GM19395 (cell line): ENCODE results near the gene GDF10.

Experiments
- ATAC-seq: cut with Tn5 transposase; IDR thresholded peaks from one replicate; pipeline ENCODE4 v1.9.1; 2021; ENCODE audit warnings: mild to moderate bottlenecking, moderate library complexity; ENCODE audit not compliant: unreplicated experiment

GDF10 gene, protein sequence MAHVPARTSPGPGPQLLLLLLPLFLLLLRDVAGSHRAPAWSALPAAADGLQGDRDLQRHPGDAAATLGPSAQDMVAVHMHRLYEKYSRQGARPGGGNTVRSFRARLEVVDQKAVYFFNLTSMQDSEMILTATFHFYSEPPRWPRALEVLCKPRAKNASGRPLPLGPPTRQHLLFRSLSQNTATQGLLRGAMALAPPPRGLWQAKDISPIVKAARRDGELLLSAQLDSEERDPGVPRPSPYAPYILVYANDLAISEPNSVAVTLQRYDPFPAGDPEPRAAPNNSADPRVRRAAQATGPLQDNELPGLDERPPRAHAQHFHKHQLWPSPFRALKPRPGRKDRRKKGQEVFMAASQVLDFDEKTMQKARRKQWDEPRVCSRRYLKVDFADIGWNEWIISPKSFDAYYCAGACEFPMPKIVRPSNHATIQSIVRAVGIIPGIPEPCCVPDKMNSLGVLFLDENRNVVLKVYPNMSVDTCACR

DNA sequence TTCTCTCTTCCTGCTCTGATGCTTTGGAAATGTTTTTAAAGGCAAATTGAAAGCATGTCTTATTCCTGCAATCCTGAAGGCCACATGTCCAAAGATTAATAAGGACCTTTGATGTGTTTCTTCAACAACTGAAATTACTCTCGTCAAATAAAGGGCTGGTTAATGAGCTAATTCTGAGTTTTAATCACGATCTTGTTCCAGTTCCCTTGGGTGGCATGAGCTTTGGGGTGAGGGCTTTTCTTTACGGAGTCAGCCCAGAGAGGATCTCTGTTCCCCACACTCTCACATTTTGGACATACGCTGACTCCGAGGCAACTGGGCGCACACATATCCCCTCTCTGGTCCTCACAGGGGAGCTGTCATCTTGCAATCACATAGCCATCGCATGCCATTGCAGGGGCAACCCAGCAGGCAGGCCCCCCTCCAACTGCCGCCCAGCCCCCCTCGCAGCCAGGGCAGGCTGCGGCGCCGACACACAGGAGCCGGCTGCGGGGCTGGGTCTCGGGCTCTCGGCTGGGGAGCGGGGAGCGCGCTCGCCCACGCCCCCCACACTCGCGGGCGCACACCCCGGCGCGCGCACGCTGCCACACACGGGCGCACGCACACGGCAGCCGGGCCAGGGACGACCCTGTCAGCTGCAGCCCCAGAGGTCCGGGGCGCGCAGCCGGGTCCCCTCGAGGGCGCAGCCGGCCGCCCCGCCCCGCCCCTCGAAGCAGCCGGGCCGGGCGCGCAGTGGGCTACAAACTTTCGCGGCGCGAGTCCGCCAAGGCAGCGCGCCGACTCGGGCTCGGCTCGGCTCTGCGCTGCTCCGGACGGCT is at the start of gene GDF10:
Gene GDF10 (plus strand): TSS at position 587 of the 818 bp plus-strand sequence. CDS start 455 bp downstream, outside the sequence.
- no peak for ATAC-seq

DNA sequence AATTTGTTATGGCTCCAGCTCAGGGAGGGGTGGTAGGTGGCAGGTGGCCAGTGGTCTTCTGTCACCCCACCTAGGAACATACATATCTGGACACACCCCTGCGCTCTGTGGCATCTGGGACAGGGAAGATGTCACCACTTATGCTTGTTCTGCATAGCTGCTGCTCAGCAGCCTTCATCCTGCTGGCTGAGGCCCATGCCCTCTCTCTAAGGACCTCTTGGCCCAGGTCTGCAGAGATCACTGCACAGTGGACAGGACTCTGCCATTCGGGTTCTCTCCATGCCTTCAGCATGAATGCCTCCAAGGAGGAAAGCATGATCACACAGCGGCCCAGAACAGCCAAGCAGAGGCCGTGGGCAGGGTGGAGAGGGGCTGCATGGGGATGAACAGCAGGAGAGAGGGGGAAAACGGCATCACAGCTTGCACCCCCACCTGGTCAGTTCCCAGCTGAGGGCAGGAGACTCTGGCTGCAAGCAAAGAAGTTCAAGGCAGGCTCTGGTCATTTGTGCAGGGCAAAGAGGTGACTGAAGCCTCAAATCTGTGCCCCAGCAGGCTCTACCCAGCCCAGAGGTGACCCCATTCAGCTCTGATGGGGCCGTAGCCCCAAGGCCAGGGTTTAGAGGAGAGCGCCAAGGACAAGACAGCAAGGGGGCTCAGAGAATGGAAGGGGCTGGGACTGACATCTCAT is 47.8 kb upstream of the GDF10 start:
- ATAC-seq, result no peak

DNA sequence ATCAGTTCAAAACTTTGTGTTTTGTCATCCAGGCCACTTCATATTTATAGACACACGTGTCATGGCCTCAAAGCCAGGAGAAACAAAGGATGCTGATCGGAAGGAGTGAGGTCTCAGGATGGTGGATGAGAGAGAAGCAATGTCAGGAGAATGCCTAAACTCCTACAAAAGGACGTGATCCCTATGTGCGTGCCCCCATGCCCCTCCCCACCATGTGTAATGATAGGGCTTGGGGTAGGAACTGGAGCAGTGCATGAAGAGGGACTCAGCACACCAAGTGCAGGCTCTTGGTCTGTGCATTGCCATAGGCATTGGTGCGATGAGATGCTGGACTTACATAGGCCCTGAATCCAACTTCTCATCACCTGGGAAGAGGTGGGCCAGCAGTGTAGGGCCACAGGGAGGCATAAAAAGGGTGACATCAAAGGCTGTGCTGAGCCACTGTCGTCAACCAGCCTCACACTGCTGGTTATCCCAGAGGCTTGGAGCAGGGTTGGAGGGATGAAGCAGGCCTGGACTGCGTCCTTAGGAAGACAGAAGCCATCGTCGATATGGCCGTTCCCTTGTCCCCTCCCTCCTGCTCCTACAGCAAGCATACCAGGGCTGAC is 46.9 kb upstream of the GDF10 start:
- ATAC-seq, result no peak

DNA sequence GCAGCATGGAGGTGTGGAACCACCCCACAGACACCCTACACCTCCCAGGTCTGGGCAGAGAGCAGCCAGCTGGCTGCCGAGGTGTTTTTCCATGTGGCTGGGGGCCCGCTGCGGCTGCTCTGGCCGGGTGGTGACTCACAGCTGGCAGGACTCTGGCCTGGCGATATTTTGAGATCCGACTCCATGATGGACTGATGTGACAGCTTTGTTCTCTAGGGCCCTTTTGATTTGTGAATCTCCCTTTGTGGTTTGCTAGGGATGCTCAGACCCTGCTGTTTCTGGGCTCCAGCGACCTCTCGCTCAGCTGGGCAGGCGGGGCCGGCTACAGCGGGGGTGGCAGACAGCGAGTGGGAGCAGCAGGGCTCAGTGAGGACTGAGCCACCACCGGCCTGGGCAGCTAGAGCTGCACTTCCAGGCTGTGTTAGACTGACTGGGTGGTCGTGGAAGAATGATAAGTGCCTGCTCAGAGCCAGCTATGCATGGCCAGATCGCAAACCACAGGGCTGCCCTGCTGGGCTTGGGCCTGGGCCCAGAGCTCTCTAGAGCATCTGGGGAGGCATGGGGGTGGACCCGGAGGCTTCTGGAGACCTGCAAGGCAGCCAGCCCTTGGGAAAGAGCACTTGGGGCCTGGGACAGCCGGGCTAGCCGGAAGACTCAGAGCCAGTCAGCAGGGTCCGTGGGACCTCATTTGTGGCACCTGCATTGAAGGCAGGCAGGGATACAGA is 46.2 kb upstream of the GDF10 start:
- no peak for ATAC-seq

DNA sequence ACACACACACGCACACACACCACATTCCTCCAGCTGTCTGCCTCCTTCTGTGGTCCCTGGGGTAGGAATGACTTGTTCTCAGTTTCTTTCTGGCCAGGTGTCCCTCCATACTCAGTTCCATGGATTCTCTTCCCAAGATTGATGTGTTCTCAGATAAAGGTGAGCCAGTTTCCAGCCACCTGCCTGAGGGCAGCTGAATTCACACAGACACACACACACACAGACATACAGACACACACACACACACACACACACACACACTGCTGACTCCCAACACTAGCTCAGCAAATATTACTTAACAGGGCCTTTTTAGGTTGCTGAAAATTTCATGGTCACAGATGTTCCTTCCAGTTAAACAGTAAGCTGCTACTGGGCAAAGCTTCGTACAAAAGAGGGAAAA is 45.4 kb upstream of the GDF10 start:
- no peak for ATAC-seq

DNA sequence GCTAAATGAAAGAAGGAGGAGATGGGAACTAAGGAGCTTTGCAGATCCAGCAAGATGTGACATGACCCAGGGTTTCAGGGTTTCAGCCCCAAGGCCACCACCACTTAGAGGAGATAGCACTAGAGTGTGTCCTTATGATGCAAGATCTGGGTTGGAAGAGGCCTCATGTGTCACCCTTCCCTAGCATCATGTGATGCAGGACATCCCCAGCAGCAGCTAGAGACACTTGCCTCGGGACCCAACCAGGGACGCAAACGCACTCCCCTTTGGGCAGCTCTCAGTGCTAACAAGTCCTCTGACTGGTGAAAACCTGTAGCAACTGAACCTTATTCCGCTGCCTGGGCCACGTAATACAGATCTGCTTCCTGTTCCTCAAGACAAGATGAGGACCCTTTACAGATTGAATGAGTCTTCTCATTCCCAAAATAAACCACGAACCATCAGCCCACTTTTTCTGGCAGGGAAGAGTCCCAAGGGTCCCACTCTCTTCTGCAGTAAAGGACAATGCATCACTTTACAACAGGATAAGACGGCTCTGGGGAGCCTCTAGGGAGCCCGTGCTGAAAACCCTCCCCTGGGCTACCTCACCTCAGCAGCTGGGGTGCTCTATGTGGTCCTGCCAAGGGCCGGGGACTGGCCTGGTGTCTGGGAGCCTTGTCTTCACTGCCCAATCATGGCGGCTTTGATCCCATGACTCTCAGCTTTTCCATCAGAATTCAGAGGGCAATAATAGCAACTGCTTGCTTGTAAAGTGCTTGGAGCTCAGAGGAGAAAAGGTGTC is 44.8 kb upstream of the GDF10 start:
- no peak for ATAC-seq

DNA sequence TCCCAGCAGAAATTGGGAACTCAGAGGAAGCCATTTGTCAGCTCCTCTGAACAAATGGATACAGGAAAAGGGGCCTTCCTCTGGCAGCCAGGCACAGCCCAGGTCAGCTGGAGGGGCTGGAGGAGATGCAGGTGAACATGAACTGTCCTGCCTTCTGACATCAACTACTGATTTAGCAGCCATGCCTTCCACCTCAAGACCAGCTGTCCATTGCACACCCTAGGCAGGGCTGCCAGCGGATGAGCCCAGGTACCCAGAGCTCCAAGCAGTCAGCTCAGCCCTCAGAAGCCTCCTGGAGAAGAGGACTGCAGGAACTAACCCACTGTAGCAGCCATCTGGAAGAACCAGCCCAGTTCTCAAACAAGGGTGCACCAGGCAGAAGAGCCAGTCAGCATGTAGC is 44.1 kb upstream of the GDF10 start:
- ATAC-seq, result no peak

DNA sequence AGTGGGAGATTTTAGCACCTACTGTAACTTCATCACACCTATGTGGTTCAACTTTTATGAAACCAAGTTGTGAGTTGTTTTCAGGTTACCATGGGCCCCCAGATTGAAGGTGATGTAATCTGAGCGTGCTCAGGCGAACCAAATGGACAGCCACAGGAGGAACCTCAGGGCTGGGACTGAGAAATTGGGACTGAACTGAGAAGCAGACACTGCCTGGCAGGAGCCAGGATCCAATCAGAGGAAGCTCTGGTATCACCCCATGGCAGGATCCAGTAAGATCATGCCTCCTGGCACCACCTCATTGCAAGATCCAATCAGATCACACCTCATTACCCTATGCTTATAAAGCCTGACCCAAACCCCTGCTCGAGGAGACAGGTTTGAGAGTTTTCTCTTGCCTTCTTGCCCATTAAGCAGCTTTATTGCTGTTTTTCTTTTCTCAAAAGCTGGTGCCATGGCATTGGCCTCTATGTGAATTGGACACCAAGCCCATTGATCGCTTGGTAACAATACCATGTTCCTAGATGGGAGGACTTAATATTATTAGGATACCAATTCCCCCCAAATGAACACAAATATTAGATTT is 43.2 kb upstream of the GDF10 start:
- ATAC-seq, result no peak

DNA sequence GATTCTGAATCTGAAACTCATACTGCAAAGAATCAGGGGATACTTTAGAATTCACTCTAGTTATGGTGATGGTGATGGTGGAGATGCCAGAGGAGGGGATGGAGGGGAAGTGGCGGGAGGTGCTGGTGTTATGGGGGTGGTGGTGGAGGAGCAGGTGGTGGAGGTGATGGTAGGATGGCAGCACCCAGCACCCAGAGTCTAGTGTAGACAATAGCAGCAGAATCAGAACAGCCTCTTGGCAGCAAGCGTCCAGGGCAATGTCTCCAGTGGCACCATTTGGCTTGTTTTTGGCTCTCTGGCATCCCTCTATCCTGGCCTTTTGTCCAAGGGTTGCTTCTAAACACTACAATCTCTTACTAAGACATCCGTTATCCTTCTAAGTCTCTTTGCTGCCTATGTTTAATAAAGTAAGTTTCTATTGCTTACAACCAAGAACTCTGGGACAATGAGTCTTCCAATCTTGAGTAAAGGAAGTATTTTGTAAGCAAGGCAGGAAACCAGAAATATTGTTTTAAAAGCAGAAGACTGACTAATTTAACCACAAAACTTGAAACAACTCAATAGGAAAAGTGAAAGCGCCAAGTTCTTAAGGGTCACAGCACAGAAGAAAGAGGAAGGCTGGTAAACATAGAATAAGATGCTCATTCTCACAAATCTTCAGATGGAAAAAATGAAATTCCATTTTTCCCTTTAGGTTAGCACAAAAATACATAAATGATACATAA is 42.4 kb upstream of the GDF10 start:
- ATAC-seq, result no peak

DNA sequence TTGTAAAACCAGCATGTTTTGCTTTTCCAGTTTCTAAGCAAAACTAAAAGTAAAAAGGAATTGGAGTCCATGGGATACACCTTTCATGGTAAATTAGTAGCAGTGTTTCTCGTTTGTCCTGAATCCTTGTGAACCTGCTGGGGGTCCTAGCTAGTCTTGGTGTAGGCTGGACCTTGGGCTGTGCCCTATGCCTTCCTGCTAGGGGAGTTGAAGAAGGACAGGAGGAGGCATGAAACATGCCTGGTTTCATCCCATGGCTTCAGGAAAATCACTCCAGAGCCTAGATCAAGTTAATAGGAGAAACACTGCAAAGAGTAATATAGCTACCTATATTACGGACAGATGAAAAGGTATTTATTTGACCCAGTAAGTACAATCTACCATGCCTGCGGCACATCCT is 41.1 kb upstream of the GDF10 start:
- no peak for ATAC-seq

DNA sequence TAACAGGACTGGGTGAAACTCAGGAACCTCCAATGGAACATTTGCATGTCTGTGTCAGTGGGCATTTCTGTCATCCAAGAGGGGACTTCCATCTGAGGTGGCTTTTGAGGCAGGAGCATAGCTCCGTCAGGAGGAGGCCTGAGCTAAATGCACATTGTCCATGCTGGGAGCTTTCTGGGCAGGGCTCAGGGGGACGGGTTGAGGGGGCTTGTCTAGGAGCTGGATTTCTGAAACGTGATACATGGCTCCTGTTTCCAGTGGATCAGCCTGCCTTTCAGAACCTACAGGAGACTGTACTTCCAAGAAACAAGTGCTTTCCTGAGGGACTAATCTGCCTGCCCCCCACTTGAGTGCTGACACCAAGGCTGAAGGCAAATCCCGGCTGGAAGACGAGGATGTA is 40.5 kb upstream of the GDF10 start:
- no peak for ATAC-seq

DNA sequence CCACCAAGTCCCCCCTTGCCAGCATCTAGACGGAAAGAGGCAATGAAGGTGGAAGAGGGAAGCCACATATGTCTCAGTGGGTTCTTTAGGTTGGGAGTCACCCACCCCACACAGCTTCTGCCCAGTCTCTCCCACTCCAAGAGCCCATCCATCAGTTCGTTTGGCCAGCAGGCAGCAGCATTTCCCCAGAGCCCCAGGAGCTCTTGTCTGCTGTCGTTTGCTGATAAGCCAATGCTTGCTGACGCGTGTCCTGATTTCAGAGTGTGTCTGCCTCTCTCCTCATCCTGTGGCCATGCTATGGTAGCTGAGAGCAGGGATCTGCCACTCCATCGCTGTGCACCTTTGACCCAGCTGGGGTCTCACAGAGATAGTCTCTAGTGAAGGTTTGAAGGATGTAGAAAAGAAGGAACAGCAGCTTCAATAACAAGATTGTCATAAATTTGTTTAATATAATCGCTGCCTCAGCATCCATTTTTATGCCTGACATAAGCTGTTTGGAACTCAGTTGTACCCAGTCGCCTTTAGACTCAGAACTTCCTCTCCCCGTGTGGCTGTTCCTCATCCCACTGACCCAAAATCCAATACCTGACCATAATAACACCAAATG is 39.4 kb upstream of the GDF10 start:
- ATAC-seq, result peak; percentile 9

DNA sequence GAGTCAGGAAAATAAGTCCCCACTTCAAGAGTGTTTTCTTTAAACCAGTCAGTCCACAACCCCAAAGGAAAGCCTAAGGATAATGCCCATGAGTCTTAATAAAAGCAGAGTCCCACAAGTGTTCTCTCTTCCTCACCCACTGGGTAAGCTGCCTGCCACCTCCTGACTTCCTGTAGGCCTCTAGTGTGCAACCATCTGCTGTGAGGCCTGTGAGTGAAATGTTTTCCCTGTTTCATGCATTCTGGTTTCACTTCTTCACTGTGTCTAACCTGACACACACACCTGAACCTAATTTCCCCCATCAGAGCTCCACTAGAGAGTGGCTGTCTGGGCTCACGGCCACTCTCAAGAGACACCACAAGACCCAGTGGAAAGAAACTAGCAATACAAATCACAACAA is 38.9 kb upstream of the GDF10 start:
- peak; percentile 99 for ATAC-seq

DNA sequence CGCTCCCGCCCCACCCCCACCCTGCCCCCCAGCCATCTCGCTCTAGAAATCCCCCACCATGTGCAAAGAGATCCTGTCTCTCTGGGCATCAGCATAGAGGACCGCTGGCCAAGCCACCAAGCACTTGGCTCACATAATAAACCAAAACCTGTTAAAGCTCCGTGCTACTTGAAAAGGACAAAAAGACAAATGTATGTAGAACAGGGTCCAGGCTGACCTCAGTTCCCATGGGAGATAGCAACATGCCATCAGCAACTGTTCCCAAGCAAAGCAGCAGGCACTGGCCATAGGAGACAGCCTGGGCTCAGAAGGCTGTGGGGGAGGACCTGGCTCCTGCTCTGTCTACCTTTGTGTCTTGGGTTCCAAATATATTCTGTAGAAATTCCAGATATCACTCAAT is 38.4 kb upstream of the GDF10 start:
- ATAC-seq, result no peak

DNA sequence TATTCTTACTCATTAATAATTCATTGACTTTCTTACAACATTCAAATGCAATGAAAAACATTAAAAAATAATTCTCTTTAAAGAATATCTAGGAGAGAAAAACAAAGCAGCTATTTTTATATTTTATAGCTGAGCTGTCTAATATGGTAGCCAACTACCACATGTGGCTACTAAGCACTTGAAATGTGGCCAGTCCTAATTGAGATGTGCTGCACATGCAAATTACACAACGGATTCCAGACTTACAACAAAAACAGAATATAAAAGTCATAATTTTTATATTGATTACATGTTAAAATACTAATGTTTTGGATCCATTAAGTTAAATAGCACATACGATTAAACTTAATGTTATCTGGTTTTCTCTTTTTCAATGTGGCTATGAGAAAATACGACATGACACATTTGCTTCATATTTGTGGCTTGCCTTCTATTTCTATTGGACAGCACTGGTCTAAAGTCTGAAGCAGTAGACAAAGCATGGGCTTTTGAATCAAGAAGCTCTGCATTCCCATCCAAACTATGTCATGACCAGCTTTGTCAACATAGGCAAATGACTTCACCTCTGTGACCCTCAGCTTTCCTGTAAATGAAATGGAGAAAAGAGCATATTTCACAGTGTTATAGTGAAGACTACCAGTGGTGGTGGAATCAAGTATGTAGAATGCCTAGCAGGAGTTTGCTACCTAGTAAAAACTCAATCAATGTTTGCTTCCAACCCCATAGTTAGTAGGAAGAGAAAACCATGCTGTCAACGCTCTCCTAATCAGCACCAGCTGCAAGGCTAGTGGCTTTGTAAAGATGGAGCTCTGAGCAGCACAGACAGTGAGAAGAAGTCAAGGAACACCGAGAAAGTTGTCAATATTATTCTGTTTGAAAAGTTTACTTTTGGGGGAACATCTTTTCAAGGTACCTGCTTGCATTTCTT is 37.1 kb upstream of the GDF10 start:
- ATAC-seq, result no peak

DNA sequence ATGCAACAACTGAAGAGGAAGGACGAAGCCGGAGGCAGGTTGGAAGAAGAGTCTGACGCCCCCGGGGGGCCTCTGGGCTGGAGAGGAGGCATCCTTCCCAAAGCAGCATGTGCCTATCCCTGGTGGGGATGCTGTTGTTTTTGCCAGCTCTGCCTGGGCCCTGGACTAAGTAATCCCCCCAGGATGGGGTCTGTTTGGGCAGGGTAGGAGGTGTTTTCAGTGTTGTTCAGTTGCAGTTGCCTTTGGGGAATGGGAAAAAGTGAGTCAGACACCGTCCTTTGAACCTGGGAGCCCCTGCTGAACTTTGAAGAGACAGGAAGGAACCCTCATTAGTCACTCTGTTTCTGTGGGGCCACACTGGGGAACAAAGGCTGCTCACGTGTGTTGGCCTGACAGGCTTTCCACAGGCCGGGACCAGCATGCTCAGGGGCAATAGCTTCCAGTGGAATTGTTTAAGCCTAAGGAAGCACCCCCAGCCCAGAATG is 35.2 kb upstream of the GDF10 start:
- ATAC-seq, result no peak

DNA sequence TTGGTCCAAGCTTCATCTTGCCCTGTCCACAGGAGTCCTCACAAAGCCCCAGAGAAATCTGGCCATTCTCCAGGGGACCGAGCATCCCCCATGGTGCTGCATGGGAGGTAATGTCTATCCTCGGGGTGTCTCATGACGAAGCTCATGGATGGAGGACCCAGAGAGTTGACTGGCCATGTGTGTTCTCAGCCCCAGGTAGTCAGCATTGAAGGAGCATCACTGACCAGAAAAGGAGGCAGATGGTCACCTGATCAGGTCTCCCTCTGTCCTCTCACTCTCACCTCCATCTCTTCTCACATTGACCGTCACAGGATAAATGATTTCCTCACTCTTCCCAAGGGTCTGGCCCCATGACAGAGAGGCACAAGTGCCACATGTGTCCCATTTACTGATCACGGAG is 33.4 kb upstream of the GDF10 start:
- no peak for ATAC-seq
